Stimulated activated naive CD8-positive, alpha-beta T cell treated with anti-CD3 and anti-CD28 coated beads, Interleukin-15, Interleukin-2, amounts not matched to agents 100 ng/mL and 50 ng/mL, for 24 hours (primary cell): ENCODE measurements around the gene GRPEL2.
"Not testable (repeated sequence)": the region's sequence is repeated elsewhere in the genome, so short reads cannot be mapped to it uniquely, and the experiment has no call there.

Experiments
- H3K27ac Mint-ChIP-seq: one replicate; pipeline ENCODE4 v1.8.0; 2021; ENCODE audit warnings: mild to moderate bottlenecking, mixed read lengths
- H3K27me3 Mint-ChIP-seq: one replicate; pipeline ENCODE4 v1.8.0; 2021; ENCODE audit warnings: mixed read lengths
- H3K36me3 Mint-ChIP-seq: one replicate; pipeline ENCODE4 v1.8.0; 2021; ENCODE audit warnings: low read depth, mixed read lengths
- H3K4me1 Mint-ChIP-seq: one replicate; pipeline ENCODE4 v1.8.0; 2021; ENCODE audit warnings: low read depth, mixed read lengths
- H3K4me3 Mint-ChIP-seq: one replicate; pipeline ENCODE4 v1.8.0; 2021; ENCODE audit warnings: mild to moderate bottlenecking, mixed read lengths
- H3K9me3 Mint-ChIP-seq: one replicate; pipeline ENCODE4 v1.8.0; 2021; ENCODE audit warnings: mixed read lengths

Gene GRPEL2

DNA sequence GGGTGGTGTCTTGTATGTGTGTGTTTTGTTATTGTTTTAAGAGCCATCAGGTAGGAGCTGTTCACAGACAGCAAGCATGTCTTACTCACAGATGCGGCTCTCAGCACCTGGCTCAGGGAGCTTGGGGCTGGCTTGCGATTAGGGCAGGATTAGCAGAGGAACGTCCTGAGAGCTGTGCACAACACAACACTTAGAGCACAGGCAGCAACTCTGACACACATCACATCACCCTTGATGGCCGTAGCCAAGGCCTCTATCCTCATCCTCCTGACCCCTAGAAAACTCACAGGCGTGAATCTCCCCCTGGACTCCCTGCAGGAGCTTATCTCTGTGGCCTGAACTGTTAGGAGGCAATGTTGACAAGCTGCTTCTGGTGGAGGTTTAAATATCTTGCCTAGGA, 40.9 kb downstream of the GRPEL2 start:
- H3K4me1 Mint-ChIP-seq, result no peaks in the 10 kb centered on the region
- no peak overlapping the region for H3K27ac Mint-ChIP-seq
- H3K36me3 Mint-ChIP-seq, result no peaks in the 10 kb centered on the region
- H3K9me3 Mint-ChIP-seq, result no peaks in the 10 kb centered on the region
- no peaks in the 10 kb centered on the region for H3K27me3 Mint-ChIP-seq
- H3K4me3 Mint-ChIP-seq, result no peak overlapping the region

- Mint-ChIP-seq H3K27ac (no peak overlapping the region), H3K27me3 (no peaks in the 10 kb centered on the region), H3K4me3 (no peak overlapping the region), H3K4me1 (no peaks in the 10 kb centered on the region), H3K9me3 (no peaks in the 10 kb centered on the region), H3K36me3 (no peaks in the 10 kb centered on the region)
Observed at GRCh38 chr5:149387081-149387631, 41.9 kb downstream of the GRPEL2 start.

DNA sequence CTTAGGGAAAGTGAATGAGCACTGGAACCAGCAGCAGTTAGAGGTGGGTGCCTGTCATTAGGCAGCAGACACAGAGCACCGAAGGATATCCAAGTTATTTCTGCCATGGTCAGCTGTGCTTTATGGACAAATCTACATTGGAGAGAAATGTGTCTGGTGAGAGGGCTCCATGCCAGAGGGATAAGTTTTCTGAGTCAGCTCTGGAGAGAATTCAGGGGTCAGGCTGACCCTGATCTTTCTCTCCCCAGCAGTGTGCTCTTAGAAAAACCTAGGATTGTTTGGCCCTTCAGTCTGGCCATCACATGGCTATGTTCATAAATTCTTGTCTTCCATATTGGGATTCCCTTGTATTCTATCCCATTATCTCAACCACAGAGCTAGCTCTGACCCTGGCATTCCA, 42.7 kb downstream of the GRPEL2 start:
- H3K36me3 Mint-ChIP-seq, result no peaks in the 10 kb centered on the region
- no peaks in the 10 kb centered on the region for H3K9me3 Mint-ChIP-seq
- no peak overlapping the region for H3K27ac Mint-ChIP-seq
- H3K27me3 Mint-ChIP-seq, result no peaks in the 10 kb centered on the region
- H3K4me3 Mint-ChIP-seq, result no peak overlapping the region
- no peaks in the 10 kb centered on the region for H3K4me1 Mint-ChIP-seq

DNA sequence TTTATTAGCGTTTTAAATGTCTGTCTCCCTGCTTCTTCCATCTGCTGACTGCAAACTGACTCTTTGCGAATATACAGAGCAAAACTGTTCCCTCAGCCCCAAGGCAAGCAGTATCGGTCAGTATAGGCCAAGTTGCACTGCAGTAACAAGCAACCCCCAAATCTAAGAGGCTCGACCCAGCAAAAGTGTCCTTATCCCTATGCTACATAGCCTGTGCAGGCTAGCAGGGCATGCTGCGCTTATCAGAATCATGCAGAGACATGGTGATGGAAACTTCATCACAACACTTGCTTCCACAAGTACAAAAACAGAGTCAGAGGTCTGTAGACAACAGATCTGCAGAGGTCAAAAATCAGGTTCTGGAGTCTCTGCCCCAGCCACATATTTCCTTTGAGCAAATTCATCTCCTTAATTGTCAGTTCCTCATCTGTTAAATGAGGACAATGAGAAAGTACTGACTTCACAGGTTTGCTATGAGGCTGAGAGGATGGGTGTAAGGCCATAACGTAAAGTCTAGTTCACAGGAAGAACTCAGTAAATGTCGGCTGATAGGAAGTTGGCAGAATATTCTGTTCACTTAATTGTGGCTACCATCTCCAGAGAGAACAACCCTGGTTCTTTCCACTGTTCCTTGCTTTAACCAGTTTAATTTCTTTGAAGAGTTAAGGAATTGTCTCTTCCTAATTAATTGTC, 43.3 kb downstream of the GRPEL2 start:
- Mint-ChIP-seq H3K4me3 (no peak overlapping the region), H3K36me3 (no peaks in the 10 kb centered on the region), H3K27me3 (no peaks in the 10 kb centered on the region), H3K27ac (no peak overlapping the region), H3K4me1 (no peaks in the 10 kb centered on the region), H3K9me3 (no peaks in the 10 kb centered on the region)

- Mint-ChIP-seq H3K27me3 (no peaks in the 10 kb centered on the region), H3K27ac (no peak overlapping the region), H3K4me3 (no peak overlapping the region), H3K9me3 (no peaks in the 10 kb centered on the region), H3K4me1 (no peaks in the 10 kb centered on the region), H3K36me3 (no peaks in the 10 kb centered on the region)
Observed at GRCh38 chr5:149389552-149390495, 44.5 kb downstream of the GRPEL2 start.

GRCh38 chr5:149391076-149391475, 45.8 kb downstream of the GRPEL2 start:
- H3K27ac Mint-ChIP-seq, H3K9me3 Mint-ChIP-seq: not testable (repeated sequence)

DNA sequence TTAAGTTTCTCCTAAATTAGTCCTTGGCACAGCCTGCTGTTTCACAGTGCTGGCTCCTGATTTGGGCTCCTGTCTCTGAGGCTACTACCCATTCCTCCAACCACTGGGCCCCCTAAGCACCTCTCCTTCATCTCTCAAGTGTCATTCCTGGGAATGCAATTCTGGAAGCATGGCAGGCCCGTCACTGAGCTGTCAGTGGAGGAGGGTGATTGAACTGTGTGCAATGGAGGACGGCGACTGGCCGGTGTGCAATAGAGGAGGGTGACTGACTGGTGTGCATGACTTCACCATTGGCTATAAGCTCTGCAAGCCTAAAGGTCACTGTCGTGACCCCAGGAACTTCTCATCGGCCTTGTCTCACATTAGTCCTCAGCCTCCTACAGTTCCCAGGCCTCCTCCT, 46.2 kb downstream of the GRPEL2 start:
- no peak overlapping the region for H3K27ac Mint-ChIP-seq
- H3K36me3 Mint-ChIP-seq, result no peaks in the 10 kb centered on the region
- no peaks in the 10 kb centered on the region for H3K4me1 Mint-ChIP-seq
- no peak overlapping the region for H3K4me3 Mint-ChIP-seq
- H3K27me3 Mint-ChIP-seq, result no peaks in the 10 kb centered on the region
- no peaks in the 10 kb centered on the region for H3K9me3 Mint-ChIP-seq

More at GRCh38 chr5:149391076-149391475, 45.8 kb downstream of the GRPEL2 start:
- H3K4me1 Mint-ChIP-seq, H3K36me3 Mint-ChIP-seq, H3K4me3 Mint-ChIP-seq, H3K27me3 Mint-ChIP-seq: not testable (repeated sequence)

DNA sequence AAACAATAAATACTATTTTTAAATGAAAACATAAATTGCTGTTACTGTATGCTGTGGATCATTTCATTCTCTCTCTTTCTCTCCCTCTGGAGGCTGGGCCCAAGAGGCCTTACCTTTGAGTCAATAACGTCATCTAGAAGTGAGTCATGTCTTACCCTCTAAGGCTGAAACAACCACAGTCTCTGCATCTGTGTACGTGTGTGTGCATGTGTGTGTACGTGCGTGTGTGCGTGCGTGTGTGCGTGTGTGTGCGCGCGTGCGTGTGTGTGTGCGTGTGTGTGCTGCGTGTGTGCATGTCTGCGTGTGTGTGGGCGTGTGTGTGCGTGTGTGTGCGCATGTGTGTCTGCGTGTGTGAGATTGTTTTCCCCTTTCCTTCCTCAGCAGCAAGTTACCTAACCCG, 47.4 kb downstream of the GRPEL2 start:
- Mint-ChIP-seq H3K27me3 (no peaks in the 10 kb centered on the region), H3K4me1 (no peaks in the 10 kb centered on the region), H3K4me3 (no peak overlapping the region), H3K36me3 (no peaks in the 10 kb centered on the region), H3K27ac (no peak overlapping the region), H3K9me3 (no peaks in the 10 kb centered on the region)

GRCh38 chr5:149394996-149395395, 49.7 kb downstream of the GRPEL2 start:
- not testable (repeated sequence) for H3K27me3 Mint-ChIP-seq, H3K4me1 Mint-ChIP-seq, H3K4me3 Mint-ChIP-seq, H3K27ac Mint-ChIP-seq, H3K9me3 Mint-ChIP-seq, H3K36me3 Mint-ChIP-seq

- Mint-ChIP-seq H3K4me1 (no peaks in the 10 kb centered on the region), H3K9me3 (no peaks in the 10 kb centered on the region), H3K27ac (no peak overlapping the region), H3K4me3 (no peak overlapping the region), H3K27me3 (no peaks in the 10 kb centered on the region), H3K36me3 (no peaks in the 10 kb centered on the region)
Observed at GRCh38 chr5:149397530-149397929, 52.2 kb downstream of the GRPEL2 start.

DNA sequence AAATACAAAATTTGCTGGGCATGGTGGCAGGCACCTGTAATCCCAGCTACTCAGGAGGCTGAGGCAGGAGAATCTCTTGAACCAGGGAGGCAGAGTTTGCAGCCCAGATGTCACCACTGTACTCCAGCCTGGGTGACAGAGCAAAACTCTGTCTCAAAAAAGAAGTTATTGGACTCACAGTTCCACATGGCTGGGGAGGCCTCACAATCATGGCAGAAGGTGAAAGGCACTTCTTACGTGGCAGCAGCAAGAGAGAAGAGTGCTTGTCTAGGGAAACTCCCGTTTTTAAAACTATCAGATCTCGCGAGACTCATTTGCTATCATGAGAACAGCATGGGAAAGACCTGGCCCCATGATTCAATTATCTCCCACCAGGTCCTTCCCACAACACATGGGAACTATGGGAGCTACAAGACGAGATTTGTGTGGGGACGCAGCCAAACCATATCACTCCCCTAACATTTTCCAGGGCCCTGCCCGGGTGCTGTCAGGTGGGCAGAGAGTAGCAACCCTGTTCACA, 53.5 kb downstream of the GRPEL2 start:
- not testable (repeated sequence) for H3K27me3 Mint-ChIP-seq, H3K4me1 Mint-ChIP-seq, H3K27ac Mint-ChIP-seq, H3K4me3 Mint-ChIP-seq, H3K9me3 Mint-ChIP-seq, H3K36me3 Mint-ChIP-seq

- no peak overlapping the region for H3K4me3 Mint-ChIP-seq
- no peaks in the 10 kb centered on the region for H3K4me1 Mint-ChIP-seq
- no peak overlapping the region for H3K27ac Mint-ChIP-seq
- no peaks in the 10 kb centered on the region for H3K9me3 Mint-ChIP-seq
- no peaks in the 10 kb centered on the region for H3K27me3 Mint-ChIP-seq
- H3K36me3 Mint-ChIP-seq, result no peaks in the 10 kb centered on the region
Observed at GRCh38 chr5:149399775-149400174, 54.5 kb downstream of the GRPEL2 start.

DNA sequence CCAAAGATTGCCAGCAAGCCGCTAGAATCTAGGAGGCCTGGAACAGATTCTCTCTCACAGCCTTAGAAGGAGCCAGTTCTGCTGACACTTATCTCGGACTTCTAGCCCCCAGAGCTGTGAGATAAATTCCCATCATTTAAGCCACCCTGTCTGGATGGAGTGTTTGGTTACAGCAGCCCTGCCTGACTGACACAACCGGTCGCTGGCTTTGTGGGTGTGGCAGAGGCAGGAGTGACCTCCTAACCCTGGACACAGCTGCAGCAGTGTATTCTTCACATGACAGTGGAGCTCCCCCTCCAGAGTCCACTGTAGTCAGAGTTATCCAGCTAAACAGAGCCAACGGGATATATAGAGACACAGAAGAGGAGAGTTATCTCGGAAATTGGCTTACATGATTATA, 55.0 kb downstream of the GRPEL2 start:
- Mint-ChIP-seq H3K27me3 (no peaks in the 10 kb centered on the region), H3K4me3 (no peak overlapping the region), H3K36me3 (no peaks in the 10 kb centered on the region), H3K27ac (no peak overlapping the region), H3K9me3 (no peaks in the 10 kb centered on the region), H3K4me1 (no peaks in the 10 kb centered on the region)

DNA sequence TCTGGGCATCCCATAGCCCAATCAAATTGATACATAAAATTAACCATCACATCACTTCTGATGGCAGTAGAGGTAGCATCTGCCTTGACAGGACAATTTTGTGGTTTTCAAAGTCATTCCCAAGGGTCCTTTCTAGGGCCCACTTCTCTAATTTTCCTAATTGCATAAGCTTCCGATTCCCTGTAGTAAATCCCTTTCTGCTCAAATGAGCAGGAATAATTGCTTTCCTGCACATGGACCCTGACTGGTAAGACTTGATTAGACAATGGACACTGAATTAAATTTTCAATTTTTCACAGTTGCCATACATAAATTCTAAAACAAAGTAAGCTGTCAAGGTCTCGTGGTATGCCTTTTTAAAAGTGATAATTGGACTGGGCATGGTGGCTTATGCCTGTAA, 55.8 kb downstream of the GRPEL2 start:
- Mint-ChIP-seq H3K9me3 (no peaks in the 10 kb centered on the region), H3K4me1 (no peaks in the 10 kb centered on the region), H3K4me3 (no peak overlapping the region), H3K27ac (no peak overlapping the region), H3K27me3 (no peaks in the 10 kb centered on the region), H3K36me3 (no peaks in the 10 kb centered on the region)

DNA sequence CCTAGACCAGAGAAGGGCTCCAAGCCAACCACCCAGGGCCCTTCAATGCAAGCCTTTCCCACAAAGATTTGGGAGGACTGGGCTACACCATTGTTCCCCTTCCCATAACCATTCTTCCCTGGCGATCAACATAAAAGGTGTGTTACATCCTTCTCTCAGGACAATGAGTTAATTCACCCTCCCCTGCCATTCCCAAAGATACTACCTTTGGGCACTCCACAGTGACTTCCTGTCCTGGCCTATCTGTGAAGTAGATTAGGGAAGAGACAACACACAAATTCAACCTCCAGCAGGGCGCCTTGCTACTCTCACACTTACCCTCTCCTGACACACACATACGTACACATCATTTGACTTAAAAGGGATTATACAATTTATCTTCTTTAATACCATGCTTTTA, 57.0 kb downstream of the GRPEL2 start:
- Mint-ChIP-seq H3K9me3 (no peaks in the 10 kb centered on the region), H3K4me3 (no peak overlapping the region)

More for the DNA sequence above, 57.0 kb downstream of the GRPEL2 start:
- Mint-ChIP-seq H3K27ac (no peak overlapping the region), H3K27me3 (no peaks in the 10 kb centered on the region), H3K4me1 (no peaks in the 10 kb centered on the region), H3K36me3 (no peaks in the 10 kb centered on the region)
